ENCODE measurements around the gene RRAD. TPM values are rescaled to one million over a fixed set of nuclear protein-coding genes. Genes with fewer than 3 reads are reported as not detected.

RRAD gene
- total RNA-seq, 6 experiments from 2014 or later = 0.51 to 7.7 (median 3.0) TPM; not detected in 1

GRCh38 chr16:66874079-66874775 lies 51.1 kb downstream of the RRAD start:
- Histone ChIP-seq H3K36me3 (no peaks in the 10 kb centered on the region), H3K9me3 (no peaks in the 10 kb centered on the region), H3K4me1 (peaks cover 0 to 9% (median 3%) of the 10 kb centered on the region in 4 donors), H3K4me3 (no peak overlapping the region), H3K27me3 (no peaks in the 10 kb centered on the region), H3K27ac (no peak overlapping the region)
- no CpG with 5 or more reads among the region's 1 CpG for whole genome bisulfite sequencing (ENCODE audit: insufficient coverage, low coverage, low lambda C conversion rate, missing lambda C conversion rate)
- intact Hi-C loops (cut with DNase I) = loop anchor here in 1 of 2 donors (10.0 kb wide), 1 partner anchor 469 kb away; no protein-coding TSS in a partner anchor
- no peak for ATAC-seq
- TF ChIP-seq POLR2A (IDR thresholded peaks at IDR 0.05) (no peak), CTCF (IDR thresholded peaks at IDR 0.05) (no peak)
- DNase-seq = peak in 1 of 3 donors; percentile 19

DNA sequence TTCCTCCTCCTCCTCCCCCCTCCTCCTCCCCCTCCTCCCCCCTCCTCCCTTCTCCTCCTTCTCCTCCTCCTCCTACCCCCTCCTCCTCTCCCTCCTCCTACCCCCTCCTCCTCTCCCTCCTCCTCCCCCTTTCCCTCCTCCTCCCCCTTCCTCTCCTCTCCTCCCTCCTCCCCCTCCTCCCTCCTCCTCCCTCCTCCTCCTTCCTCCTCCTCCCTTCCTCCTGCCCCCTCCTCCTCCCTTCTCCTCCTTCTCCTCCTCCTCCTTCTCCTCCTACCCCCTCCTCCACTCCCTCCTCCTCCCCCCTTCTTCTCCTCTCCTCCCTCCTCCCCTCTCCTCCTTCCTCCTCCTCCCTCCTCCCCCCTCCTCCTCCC lies 51.7 kb downstream of the RRAD start:
- TF ChIP-seq CTCF (IDR thresholded peaks at IDR 0.05) = no peak
- no peak for TF ChIP-seq POLR2A (IDR thresholded peaks at IDR 0.05)
- Histone ChIP-seq H3K36me3 (no peaks in the 10 kb centered on the region), H3K27ac (no peak overlapping the region), H3K27me3 (no peaks in the 10 kb centered on the region), H3K4me3 (no peak overlapping the region), H3K9me3 (no peaks in the 10 kb centered on the region), H3K4me1 (peaks cover 0 to 9% (median 3%) of the 10 kb centered on the region in 4 donors)
- peak in 1 of 3 donors; percentile 7 for DNase-seq
- ATAC-seq = no peak
- intact Hi-C loops (cut with DNase I) = loop anchor here in 1 of 2 donors (10.0 kb wide), 1 partner anchor 469 kb away; no protein-coding TSS in a partner anchor

- peak overlapping the region in 2 of 3 donors; percentile 11 to 30 for H3K4me3 ChIP-seq
- H3K27me3 ChIP-seq = no peaks in the 10 kb centered on the region
- TF ChIP-seq CTCF (IDR thresholded peaks at IDR 0.05) = peak; percentile 84 to 98 (median 96)
- TF ChIP-seq POLR2A (IDR thresholded peaks at IDR 0.05) = no peak
- 12% methylated on average over 5 of the region's 39 CpGs for WGBS (ENCODE audit: insufficient coverage, low coverage, low lambda C conversion rate, missing lambda C conversion rate)
- peak overlapping the region in 1 of 3 donors; percentile 36 for H3K27ac ChIP-seq
- intact Hi-C loops (cut with DNase I) = loop anchor here in 1 of 2 donors (10.0 kb wide), 1 partner anchor 468 kb away; no protein-coding TSS in a partner anchor
- peaks cover 0 to 9% (median under 1%) of the 10 kb centered on the region in 4 donors for H3K4me1 ChIP-seq
- no peaks in the 10 kb centered on the region for H3K9me3 ChIP-seq
- peak; percentile 90 to 93 (median 92) for DNase-seq
- peak; percentile 95 to 98 (median 98) for ATAC-seq
- no peaks in the 10 kb centered on the region for H3K36me3 ChIP-seq
Measured at GRCh38 chr16:66872943-66873684, 52.2 kb downstream of the RRAD start.

DNA sequence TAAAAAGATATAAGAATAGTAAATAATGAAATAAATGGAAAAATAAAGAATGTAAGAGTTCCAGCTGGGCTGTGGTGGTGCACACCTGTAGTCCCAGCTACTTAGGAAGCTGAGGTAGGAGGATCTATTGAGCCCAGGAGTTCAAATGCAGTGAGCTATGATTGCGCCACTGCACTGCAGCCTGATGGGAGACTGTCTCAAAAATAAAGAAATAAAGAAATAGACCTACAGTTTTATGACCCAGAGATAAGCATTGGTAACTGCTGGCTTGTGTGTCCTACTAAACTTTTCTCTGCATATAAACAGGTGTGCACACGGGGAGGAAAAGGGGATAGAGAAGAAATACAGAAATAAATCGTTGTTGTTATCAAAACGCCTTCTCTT lies 52.8 kb downstream of the RRAD start:
- H3K4me1 ChIP-seq = peaks cover 0 to 9% (median 0%) of the 10 kb centered on the region in 4 donors
- H3K9me3 ChIP-seq = no peaks in the 10 kb centered on the region
- no peaks in the 10 kb centered on the region for H3K27me3 ChIP-seq
- no peaks in the 10 kb centered on the region for H3K36me3 ChIP-seq
- WGBS (ENCODE audit: insufficient coverage, low coverage, low lambda C conversion rate, missing lambda C conversion rate) = 66% methylated on average over 4 of the region's 4 CpGs
- no peak overlapping the region for H3K27ac ChIP-seq
- ATAC-seq (no peak), DNase-seq (peak in 1 of 3 donors; percentile 11)
- peak overlapping the region in 1 of 3 donors; percentile 30 for H3K4me3 ChIP-seq
- intact Hi-C loops (cut with DNase I) = loop anchor here in 1 of 2 donors (10.0 kb wide), 1 partner anchor 468 kb away; no protein-coding TSS in a partner anchor
- TF ChIP-seq POLR2A (IDR thresholded peaks at IDR 0.05) (no peak), CTCF (IDR thresholded peaks at IDR 0.05) (no peak)
